Suprapubic skin (tissue), 4 donors: Measurements from ENCODE around the gene ABCD4. TPM values are rescaled to one million over a fixed set of nuclear protein-coding genes. Genes with fewer than 3 reads are reported as not detected.
"Not testable (repeated sequence)": the region's sequence is repeated elsewhere in the genome, so short reads cannot be mapped to it uniquely, and the experiment has no call there.

ENCODE experiments used
- DNase-seq, 2 donors: peaks; one replicate each; pipeline ENCODE4 v3.0.0-alpha.2; 2019; ENCODE audit warnings: low spot score in 2 of 2
- H3K27ac ChIP-seq: fragments of 200-600 bp; sonication (generic); one replicate; pipeline ENCODE4 v1.5.1; 2019
- H3K27me3 ChIP-seq: fragments of 200-600 bp; sonication (generic); one replicate; pipeline ENCODE4 v1.5.1; 2019
- H3K36me3 ChIP-seq: fragments of 200-600 bp; sonication (generic); one replicate; pipeline ENCODE4 v1.5.1; 2019
- H3K4me1 ChIP-seq: fragments of 200-600 bp; sonication (generic); one replicate; pipeline ENCODE4 v1.5.1; 2019
- H3K4me3 ChIP-seq: fragments of 200-600 bp; sonication (generic); one replicate; pipeline ENCODE4 v1.5.1; 2019; ENCODE audit warnings: mild to moderate bottlenecking
- H3K9me3 ChIP-seq: fragments of 200-600 bp; sonication (generic); one replicate; pipeline ENCODE4 v1.5.1; 2019
- EP300 ChIP-seq: sonication (generic); formaldehyde crosslinking; IDR thresholded peaks from one replicate; pipeline ENCODE4 v1.6.1; 2017; ENCODE audit warnings: antibody characterized with exemption
- POLR2A ChIP-seq, 2 donors: fragments of 450-650 bp; IDR thresholded peaks; one replicate each; pipeline ENCODE4 v1.6.1; 2017; ENCODE audit warnings: antibody characterized with exemption in 2 of 2, mild to moderate bottlenecking in 2 of 2, moderate library complexity in 2 of 2
- POLR2AphosphoS5 ChIP-seq, 3 donors: sonication (generic); formaldehyde crosslinking; IDR thresholded peaks; one replicate each; pipeline ENCODE4 v1.6.1; 2017; ENCODE audit warnings: antibody characterized with exemption in 3 of 3
- WGBS: methylation state at CpG from one replicate; pipeline ENCODE4 v1.1.5; 2018; 5-methylcytosine and 5-hydroxymethylcytosine counted together
- total RNA-seq, 4 donors: library from RNA; depleted of rRNA; stranded (reverse); fragments of >200 nt; gene quantifications; one replicate each; pipeline ENCODE4 v1.1.0, GENCODE V29; 2016
- TF ChIP-seq, protein P1 (sequence below), 2 donors: fragments of 200-600 bp in 1 of 2; fragments of 450-650 bp in 1 of 2; sonication (generic) in 1 of 2; IDR thresholded peaks; one replicate each; pipeline ENCODE4 v1.5.1; 2016 to 2019; ENCODE audit warnings: antibody characterized with exemption in 2 of 2, mild to moderate bottlenecking in 1 of 2, moderate library complexity in 1 of 2

Gene ABCD4
- total RNA-seq, 4 donors from 2014 or later: 22.2 to 87.5 (median 43.5) TPM

DNA sequence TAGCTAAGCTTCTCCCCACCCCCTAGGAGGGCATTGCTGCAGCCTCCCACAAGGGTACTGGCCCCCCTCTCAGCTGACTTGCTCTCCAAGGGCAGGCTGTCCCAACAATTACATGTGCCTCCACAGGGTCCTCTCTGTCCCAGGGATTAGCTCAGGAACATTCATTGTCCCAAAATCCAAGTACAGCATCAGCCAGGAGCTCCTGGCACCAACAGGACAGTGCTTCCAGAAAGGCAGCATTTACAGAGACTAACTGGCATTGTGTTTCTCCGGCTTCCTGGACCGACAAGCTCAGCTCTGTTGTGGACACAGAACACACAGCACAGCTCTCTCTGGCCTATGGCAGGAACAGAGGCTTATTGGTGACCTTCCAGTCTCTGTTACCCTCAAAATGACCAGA is 21.7 kb downstream of the ABCD4 start:
- peaks cover 48% of the 10 kb centered on the region for H3K36me3 ChIP-seq
- no peaks in the 10 kb centered on the region for H3K9me3 ChIP-seq
- no peak for DNase-seq
- no peak for TF ChIP-seq POLR2A (IDR thresholded peaks at IDR 0.05)
- TF ChIP-seq EP300: no peak
- H3K27ac ChIP-seq: no peak overlapping the region
- WGBS: 100% methylated on average over 2 of the region's 2 CpGs
- H3K27me3 ChIP-seq: no peaks in the 10 kb centered on the region
- H3K4me3 ChIP-seq: no peak overlapping the region
- H3K4me1 ChIP-seq: no peaks in the 10 kb centered on the region

DNA sequence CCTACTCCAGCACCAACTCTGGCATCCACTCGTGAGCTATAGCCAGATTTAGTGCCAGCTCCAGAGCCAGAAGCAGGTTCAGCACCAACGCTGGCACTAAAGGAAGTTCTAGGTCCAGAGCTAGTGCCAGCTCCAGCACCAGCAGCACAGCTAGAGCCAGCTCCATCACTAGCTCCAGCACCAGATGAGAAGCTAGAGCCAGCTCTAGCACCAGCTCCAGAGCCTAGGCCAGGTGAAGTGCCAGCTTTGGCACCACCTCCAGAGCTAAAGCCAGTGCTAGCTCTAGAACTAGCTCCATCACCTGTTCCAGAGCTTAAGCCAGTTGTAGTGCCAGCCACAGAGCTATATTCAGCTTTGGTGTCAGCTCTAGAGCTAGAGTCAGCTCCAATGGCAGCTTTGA is 24.7 kb downstream of the ABCD4 start:
- WGBS: no CpG with 5 or more reads among the region's 2 CpGs
- H3K9me3 ChIP-seq: no peaks in the 10 kb centered on the region
- H3K36me3 ChIP-seq: peaks cover 18% of the 10 kb centered on the region
- no peak overlapping the region for H3K27ac ChIP-seq
- TF ChIP-seq POLR2AphosphoS5 (IDR thresholded peaks at IDR 0.05): no peak
- TF ChIP-seq, protein P1, sequence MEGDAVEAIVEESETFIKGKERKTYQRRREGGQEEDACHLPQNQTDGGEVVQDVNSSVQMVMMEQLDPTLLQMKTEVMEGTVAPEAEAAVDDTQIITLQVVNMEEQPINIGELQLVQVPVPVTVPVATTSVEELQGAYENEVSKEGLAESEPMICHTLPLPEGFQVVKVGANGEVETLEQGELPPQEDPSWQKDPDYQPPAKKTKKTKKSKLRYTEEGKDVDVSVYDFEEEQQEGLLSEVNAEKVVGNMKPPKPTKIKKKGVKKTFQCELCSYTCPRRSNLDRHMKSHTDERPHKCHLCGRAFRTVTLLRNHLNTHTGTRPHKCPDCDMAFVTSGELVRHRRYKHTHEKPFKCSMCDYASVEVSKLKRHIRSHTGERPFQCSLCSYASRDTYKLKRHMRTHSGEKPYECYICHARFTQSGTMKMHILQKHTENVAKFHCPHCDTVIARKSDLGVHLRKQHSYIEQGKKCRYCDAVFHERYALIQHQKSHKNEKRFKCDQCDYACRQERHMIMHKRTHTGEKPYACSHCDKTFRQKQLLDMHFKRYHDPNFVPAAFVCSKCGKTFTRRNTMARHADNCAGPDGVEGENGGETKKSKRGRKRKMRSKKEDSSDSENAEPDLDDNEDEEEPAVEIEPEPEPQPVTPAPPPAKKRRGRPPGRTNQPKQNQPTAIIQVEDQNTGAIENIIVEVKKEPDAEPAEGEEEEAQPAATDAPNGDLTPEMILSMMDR (IDR thresholded peaks at IDR 0.05): no peak
- TF ChIP-seq EP300: no peak
- no peak for TF ChIP-seq POLR2A (IDR thresholded peaks at IDR 0.05)
- H3K4me1 ChIP-seq: no peaks in the 10 kb centered on the region
- no peak for DNase-seq
- no peak overlapping the region for H3K4me3 ChIP-seq
- H3K27me3 ChIP-seq: no peaks in the 10 kb centered on the region

DNA sequence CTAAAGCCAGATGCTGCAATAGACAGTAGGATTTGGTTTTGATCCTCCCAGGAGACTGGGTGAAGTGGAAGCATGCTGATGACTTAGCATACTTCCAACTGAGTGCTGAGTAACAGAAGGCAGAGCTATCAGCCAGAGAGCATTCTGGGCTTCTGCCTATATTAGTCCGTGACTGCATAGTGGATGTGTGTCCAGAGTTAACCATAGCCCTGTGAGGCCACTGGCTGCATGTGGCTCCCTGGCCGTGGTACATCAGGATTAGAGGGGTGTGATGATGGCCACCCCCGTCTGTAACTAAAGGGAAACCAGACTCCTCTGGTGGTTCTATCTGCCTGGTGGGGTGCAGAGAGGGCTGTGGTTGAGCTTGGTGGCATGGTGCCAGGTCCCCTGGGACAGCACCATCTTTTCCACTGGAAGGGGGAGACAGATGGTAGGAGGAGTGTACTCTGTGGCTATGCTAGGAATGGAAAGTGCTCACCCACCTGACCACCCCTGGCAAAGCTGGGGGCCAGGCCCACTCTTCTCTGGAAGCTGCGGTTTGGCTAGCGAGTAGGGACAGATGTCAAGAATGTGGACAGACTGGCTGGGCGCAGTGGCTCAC is 27.4 kb downstream of the ABCD4 start:
- no peak for DNase-seq
- Histone ChIP-seq H3K27ac (no peak overlapping the region), H3K4me3 (no peak overlapping the region), H3K27me3 (no peaks in the 10 kb centered on the region), H3K4me1 (no peaks in the 10 kb centered on the region), H3K36me3 (no peaks in the 10 kb centered on the region), H3K9me3 (no peaks in the 10 kb centered on the region)
- 71% methylated on average over 4 of the region's 6 CpGs for WGBS
- TF ChIP-seq POLR2AphosphoS5 (IDR thresholded peaks at IDR 0.05) (no peak), POLR2A (IDR thresholded peaks at IDR 0.05) (no peak), EP300 (no peak)
- TF ChIP-seq, protein P1 (IDR thresholded peaks at IDR 0.05): no peak

DNA sequence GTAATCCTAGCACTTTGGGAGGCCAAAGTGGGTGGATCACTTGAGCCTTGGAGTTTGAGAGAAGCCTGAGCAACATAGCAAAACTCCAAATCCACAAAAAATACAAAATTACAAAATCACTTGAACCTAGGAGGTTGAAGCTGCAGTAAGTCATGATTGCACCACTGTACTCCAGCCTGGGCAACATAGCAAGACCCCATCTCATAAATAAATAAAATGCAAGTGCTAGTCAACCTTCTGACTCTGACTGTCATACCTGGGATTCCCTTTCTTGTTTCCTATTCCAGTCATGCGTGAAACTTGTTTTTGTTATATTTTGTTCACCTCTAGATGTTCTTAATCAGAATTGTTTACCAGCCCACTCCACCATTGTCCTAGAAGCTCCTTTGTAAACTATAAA is 31.4 kb downstream of the ABCD4 start:
- TF ChIP-seq EP300 (no peak), POLR2A (IDR thresholded peaks at IDR 0.05) (no peak), POLR2AphosphoS5 (IDR thresholded peaks at IDR 0.05) (no peak)
- TF ChIP-seq, protein P1 (IDR thresholded peaks at IDR 0.05): no peak
- Histone ChIP-seq H3K36me3 (no peaks in the 10 kb centered on the region), H3K27me3 (no peaks in the 10 kb centered on the region), H3K27ac (no peak overlapping the region), H3K9me3 (no peaks in the 10 kb centered on the region), H3K4me3 (no peak overlapping the region), H3K4me1 (no peaks in the 10 kb centered on the region)
- 94% methylated on average over 1 of the region's 1 CpG for WGBS
- DNase-seq: no peak

DNA sequence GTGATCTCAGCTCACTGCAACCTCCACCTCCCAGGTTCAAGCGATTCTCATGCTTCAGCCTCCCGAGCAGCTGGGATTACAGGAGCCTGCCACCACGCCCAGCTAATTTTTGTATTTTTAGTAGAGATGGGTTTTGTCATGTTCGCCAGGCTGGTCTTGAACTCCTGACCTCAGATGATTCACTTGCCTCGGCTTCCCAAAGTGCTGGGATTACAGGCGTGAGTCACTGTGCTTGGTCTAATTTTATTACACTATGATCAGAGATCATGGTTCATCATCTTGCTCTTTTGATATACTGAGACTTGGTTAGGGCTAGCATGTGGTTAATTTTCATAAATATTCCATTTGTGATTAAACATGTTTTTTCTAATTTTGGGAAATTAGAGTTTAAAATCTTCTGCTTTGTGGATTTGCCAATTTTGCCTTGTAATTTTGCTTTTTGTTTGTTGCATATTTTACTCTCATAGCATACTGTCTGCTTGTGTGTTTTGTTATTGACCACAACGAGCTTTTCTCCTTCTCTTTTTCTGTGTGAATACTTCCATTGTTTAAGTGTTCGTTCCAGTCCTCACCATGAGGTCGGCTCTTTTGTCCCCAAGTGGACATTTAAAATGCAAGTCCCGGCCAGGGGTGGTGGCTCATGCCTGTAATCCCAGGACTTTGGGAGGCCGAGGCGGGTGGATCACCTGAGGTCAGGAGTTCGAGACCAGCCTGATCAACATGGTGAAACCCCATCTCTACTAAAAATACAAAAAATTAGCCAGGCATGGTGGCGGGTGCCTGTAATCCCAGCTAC is 32.2 kb downstream of the ABCD4 start:
- not testable (repeated sequence) for H3K4me3 ChIP-seq, H3K4me1 ChIP-seq, H3K27ac ChIP-seq, H3K9me3 ChIP-seq, H3K36me3 ChIP-seq, DNase-seq, H3K27me3 ChIP-seq
- WGBS: 57% methylated on average over 14 of the region's 14 CpGs

DNA sequence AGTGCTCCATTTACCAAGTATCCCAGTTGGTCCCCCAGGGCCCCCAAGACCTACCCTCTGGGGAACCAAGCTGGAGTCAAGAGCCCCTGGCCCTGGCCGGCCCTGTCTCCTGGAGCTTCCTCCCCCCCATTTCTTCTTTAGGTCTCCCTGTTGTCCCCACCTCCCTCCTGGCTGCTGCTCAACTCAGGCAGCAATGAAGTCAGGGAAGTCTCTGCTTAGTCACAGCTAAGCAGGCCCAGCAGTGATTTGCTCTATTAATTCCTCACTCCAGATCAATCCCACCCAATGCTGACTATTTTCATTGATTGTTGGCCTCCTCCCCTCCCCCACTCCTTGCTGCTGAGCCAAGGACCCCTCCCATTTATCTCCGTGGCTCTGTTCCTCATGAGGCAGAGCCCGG is 35.1 kb downstream of the ABCD4 start:
- 65% methylated on average over 3 of the region's 3 CpGs for WGBS
- Histone ChIP-seq H3K27ac (no peak overlapping the region), H3K36me3 (no peaks in the 10 kb centered on the region), H3K27me3 (no peaks in the 10 kb centered on the region), H3K9me3 (no peaks in the 10 kb centered on the region), H3K4me3 (no peak overlapping the region), H3K4me1 (no peaks in the 10 kb centered on the region)
- DNase-seq: no peak
- TF ChIP-seq EP300 (no peak), POLR2A (IDR thresholded peaks at IDR 0.05) (no peak), POLR2AphosphoS5 (IDR thresholded peaks at IDR 0.05) (no peak)
- TF ChIP-seq, protein P1 (IDR thresholded peaks at IDR 0.05): no peak
